ENCODE measurements around the gene C1QL1.

GRCh38 chr17:44914148-44914547 is 54.0 kb downstream of the C1QL1 start:
- TF ChIP-seq POLR2A (IDR thresholded peaks at IDR 0.05) (no peak), CTCF (IDR thresholded peaks at IDR 0.05) (no peak), EP300 (IDR thresholded peaks at IDR 0.05) (no peak)
